ENCODE data around the gene GSX2. TPM values are rescaled to one million over a fixed set of nuclear protein-coding genes. Genes with fewer than 3 reads are reported as not detected.

The GSX2 gene
- total RNA-seq, 6 experiments from 2014 or later = not detected

GRCh38 chr4:54097152-54097551 lies 2.8 kb upstream of the GSX2 start:
- WGBS (ENCODE audit: insufficient coverage, low coverage, low lambda C conversion rate, missing lambda C conversion rate) = 57% methylated on average over 6 of the region's 6 CpGs
- ATAC-seq (no peak), DNase-seq (no peak)
- intact Hi-C loops (cut with DNase I) = no loop called here
- TF ChIP-seq CTCF (IDR thresholded peaks at IDR 0.05) (no peak), POLR2A (IDR thresholded peaks at IDR 0.05) (no peak)
- Histone ChIP-seq H3K4me3 (no peak overlapping the region), H3K27me3 (peaks cover 0 to 38% of the 10 kb centered on the region in 2 donors), H3K27ac (no peak overlapping the region), H3K9me3 (no peaks in the 10 kb centered on the region), H3K4me1 (peaks cover 0 to 28% (median 10%) of the 10 kb centered on the region in 4 donors), H3K36me3 (no peaks in the 10 kb centered on the region)

- Histone ChIP-seq H3K4me3 (no peak overlapping the region), H3K27me3 (peaks cover 0 to 38% of the 10 kb centered on the region in 2 donors), H3K27ac (no peak overlapping the region), H3K4me1 (peaks cover 0 to 24% (median 10%) of the 10 kb centered on the region in 4 donors), H3K9me3 (no peaks in the 10 kb centered on the region), H3K36me3 (no peaks in the 10 kb centered on the region)
- no peak for ATAC-seq
- DNase-seq = no peak
- TF ChIP-seq CTCF (IDR thresholded peaks at IDR 0.05) (no peak), POLR2A (IDR thresholded peaks at IDR 0.05) (no peak)
- intact Hi-C loops (cut with DNase I) = no loop called here
- 32% methylated on average over 5 of the region's 5 CpGs for WGBS (ENCODE audit: insufficient coverage, low coverage, low lambda C conversion rate, missing lambda C conversion rate)
Observed at GRCh38 chr4:54098375-54098774, 1.6 kb upstream of the GSX2 start.

GRCh38 chr4:54099287-54099747 lies 646 bp upstream of the GSX2 start:
- no CpG with 5 or more reads among the region's 17 CpGs for WGBS (ENCODE audit: insufficient coverage, low coverage, low lambda C conversion rate, missing lambda C conversion rate)
- no peak overlapping the region for H3K27ac ChIP-seq
- intact Hi-C loops (cut with DNase I) = no loop called here
- H3K4me1 ChIP-seq = peaks cover 0 to 31% (median 10%) of the 10 kb centered on the region in 4 donors
- peak overlapping the region; percentile 5 to 21 (median 11) for H3K4me3 ChIP-seq
- DNase-seq = peak in 1 of 3 donors; percentile 53
- TF ChIP-seq CTCF (IDR thresholded peaks at IDR 0.05) = no peak
- TF ChIP-seq POLR2A (IDR thresholded peaks at IDR 0.05) = no peak
- ATAC-seq = peak; percentile 54 to 72 (median 63)
- H3K9me3 ChIP-seq = no peaks in the 10 kb centered on the region
- no peaks in the 10 kb centered on the region for H3K36me3 ChIP-seq
- peaks cover 0 to 38% of the 10 kb centered on the region in 2 donors for H3K27me3 ChIP-seq

GRCh38 chr4:54100595-54101189 lies 729 bp downstream of the GSX2 start:
- DNase-seq = no peak
- peak overlapping the region; percentile 7 to 21 (median 11) for H3K4me3 ChIP-seq

More at GRCh38 chr4:54100595-54101189, 729 bp downstream of the GSX2 start:
- intact Hi-C loops (cut with DNase I) = no loop called here
- Histone ChIP-seq H3K36me3 (no peaks in the 10 kb centered on the region), H3K27me3 (peaks cover 0 to 38% of the 10 kb centered on the region in 2 donors), H3K4me1 (peaks cover 0 to 31% (median 10%) of the 10 kb centered on the region in 4 donors), H3K27ac (no peak overlapping the region), H3K9me3 (no peaks in the 10 kb centered on the region)
- peak in 1 of 4 donors; percentile 10 for ATAC-seq
- TF ChIP-seq CTCF (IDR thresholded peaks at IDR 0.05) (no peak), POLR2A (IDR thresholded peaks at IDR 0.05) (no peak)
- WGBS (ENCODE audit: insufficient coverage, low coverage, low lambda C conversion rate, missing lambda C conversion rate) = 0% methylated on average over 7 of the region's 46 CpGs
